GM18870 (cell line): ENCODE results near the gene PCNX2.

ENCODE experiments used
- ATAC-seq: cut with Tn5 transposase; IDR thresholded peaks from one replicate; pipeline ENCODE4 v1.9.1; 2021; ENCODE audit warnings: moderate library complexity; ENCODE audit not compliant: unreplicated experiment

The PCNX2 gene

GRCh38 chr1:233257786-233258185 lies 37.7 kb downstream of the PCNX2 start:
- ATAC-seq = no peak

DNA sequence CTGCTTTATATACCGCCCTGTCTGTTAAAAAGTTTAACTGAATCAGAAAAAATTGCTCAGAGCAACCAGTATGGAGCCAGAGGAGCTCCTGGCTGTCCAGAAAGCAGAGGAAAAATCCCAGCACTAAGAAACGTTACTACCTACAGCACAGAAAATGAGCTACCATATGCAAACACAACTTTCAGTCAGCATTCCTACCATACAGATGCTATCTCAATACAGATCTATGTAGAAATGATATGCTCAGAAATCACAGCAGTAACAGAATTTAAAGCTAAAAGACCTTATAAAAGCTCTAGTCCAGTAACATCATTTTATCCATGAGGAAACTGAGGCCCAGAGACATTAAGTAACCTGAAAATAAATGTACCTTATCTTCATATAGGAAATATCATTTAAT lies 38.7 kb downstream of the PCNX2 start:
- no peak for ATAC-seq

DNA sequence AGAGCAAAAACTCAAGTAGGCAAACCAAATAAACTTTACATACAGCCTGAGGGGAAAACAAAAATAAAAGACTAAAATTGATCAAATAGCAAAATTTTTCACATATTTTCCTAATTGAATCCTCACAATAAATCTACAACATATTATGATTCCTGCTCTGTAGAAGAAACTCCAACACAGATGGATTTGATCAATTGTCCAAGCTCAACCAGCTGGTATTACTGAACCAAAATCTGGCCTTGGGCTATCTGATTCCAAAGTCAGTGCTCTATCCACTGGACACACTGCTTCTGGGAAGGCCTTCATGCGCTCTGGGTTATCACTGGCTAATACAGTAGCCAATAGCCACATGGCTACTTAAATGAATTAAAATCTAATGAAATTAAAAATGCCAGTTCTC lies 39.3 kb downstream of the PCNX2 start:
- ATAC-seq = no peak

- ATAC-seq = no peak
Observed at GRCh38 chr1:233255145-233255544, 40.4 kb downstream of the PCNX2 start.

- no peak for ATAC-seq
Observed at GRCh38 chr1:233253832-233254331, 41.6 kb downstream of the PCNX2 start.

DNA sequence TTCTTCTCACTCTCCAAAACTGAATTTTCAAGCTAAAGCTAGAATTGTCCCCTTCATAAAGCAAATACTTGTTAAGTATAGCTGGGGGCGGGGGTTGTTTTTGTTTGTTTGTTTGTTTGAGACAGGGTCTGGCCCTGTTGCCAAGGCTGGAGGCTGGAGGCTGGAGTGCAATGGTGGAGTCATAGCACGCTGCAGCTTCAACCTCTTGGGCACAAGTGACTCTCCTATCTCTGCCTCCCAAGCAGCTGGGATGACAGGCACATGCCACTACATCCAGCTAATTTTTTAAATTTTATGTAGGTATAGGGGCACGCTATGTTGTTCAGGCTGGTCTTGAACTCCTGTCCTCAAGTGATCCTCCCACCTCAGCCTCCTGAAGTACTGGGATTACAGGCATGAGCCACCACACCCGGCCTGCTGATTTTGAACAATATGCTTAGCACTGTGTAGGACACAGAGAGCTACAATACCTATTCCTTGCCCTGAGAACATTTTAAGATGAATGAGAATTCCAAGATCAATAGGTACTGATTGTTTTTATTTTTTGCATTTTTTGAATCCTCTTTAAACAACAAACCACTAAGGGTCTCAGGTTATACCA lies 42.2 kb downstream of the PCNX2 start:
- no peak for ATAC-seq

GRCh38 chr1:233252441-233252840 lies 43.1 kb downstream of the PCNX2 start:
- no peak for ATAC-seq

DNA sequence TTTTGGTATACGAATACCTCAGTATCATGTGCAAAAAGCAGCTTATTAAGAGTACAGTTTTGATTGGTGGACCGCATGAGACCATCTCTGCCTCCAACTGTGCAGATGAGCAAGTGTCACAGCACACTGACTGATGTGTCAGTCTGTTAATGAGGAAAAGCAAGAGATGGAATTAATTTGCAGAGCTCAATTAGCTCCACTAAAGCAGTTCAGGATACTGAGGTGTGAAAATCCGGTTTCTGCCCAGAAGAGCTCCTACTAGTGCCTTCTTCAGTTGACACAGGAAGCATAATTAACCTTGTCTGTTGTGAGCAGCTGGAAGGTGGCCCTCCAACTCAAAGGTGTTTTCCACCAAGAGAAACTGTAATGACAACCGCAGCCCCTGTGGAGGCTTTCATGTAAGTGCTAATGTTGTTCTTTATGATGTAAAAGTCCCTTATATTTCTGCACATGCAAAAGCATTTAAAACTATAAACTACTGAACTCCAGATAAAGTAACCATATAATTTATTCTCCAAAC lies 44.3 kb downstream of the PCNX2 start:
- no peak for ATAC-seq

DNA sequence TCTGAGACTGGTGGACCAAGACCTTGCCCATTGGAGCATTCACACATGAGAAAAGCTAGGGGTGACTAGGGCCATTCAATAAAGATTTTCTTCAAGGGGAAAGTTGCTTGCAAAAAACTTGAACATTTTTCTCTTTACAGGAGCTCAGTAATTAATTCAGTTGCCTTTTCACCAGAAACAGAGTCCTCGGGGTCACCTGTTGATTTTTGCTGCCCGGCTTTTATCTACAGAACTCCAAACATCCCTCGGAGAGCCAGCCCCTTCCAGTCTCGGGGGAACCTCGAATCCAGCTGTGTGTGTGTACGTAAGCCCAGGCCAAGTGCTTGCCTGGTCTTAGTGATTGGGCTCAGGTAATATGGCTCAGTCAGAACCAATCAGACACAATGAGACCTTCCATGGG lies 47.5 kb downstream of the PCNX2 start:
- ATAC-seq = no peak

DNA sequence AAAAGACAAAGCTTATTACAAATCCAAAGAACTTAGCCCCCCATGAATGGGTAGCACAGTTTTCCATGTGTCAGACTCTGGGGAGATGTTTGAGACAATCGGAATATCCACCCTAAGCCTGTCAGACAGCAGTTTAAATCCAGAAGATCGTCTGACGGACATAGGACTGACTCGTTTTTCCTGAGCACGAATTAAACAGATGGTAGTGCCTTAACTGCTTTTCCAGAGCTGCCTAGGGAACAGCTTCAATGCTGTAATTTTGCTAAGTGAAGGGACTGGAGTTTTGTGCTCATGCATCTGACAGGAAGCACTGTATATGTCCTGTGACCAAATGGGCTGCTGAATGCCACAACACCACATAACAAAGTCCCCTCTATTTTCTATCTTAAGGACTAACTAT lies 48.6 kb downstream of the PCNX2 start:
- ATAC-seq = no peak

GRCh38 chr1:233245191-233245765 lies 50.2 kb downstream of the PCNX2 start:
- no peak for ATAC-seq

DNA sequence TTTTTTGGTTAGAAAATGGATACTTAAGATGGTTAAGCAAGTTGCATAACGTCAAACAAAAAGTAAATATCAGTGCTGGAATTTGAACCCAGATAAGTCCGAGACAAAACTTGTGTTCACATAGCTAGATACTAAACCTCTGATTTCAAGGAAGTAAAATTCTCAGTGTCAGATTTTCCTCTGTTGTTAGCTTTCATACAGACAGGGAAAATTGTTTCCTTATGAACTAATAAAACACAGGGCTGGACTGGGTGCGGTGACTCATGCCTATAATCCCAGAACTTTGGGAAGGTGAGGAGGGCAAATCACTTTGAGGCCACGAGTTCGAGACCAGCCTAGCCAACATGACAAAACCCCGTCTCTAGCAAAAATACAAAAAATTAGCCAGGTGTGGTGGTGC lies 51.3 kb downstream of the PCNX2 start:
- ATAC-seq = no peak

DNA sequence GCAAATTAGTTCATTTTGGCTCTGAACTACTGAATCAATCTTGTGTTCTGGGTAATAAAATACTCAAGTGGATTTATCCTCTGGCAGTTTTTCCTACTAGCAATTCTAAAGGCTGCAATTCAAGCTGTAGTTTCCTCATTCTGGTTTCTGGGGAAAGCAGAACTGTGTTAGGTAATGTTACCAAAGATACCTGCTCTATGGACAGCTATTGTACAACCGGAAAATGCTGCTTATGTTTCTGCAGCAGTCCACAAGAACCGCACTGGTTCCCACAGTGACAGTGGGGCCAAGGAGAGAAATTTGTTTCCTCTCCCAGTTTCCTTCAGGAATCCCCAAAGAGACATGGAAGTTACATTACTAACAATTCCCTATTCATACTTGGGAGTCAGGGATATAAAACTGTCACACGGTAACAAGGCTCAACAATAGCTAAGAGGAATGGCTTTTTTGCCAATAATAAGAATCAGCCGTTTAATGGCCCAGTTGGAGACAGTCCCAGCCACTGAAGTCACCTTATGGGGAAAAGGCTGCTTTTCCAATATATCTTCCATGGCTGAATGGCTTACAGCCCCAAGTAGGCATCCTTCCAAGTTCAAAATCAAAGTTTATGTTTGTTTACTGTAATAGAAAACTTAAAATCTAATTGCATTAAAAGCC lies 52.6 kb downstream of the PCNX2 start:
- no peak for ATAC-seq

GRCh38 chr1:233241759-233242158 lies 53.8 kb downstream of the PCNX2 start:
- no peak for ATAC-seq

GRCh38 chr1:233240829-233241682 lies 54.5 kb downstream of the PCNX2 start:
- no peak for ATAC-seq

GRCh38 chr1:233240371-233240770 lies 55.2 kb downstream of the PCNX2 start:
- no peak for ATAC-seq

GRCh38 chr1:233238884-233239431 lies 56.6 kb downstream of the PCNX2 start:
- ATAC-seq = no peak

DNA sequence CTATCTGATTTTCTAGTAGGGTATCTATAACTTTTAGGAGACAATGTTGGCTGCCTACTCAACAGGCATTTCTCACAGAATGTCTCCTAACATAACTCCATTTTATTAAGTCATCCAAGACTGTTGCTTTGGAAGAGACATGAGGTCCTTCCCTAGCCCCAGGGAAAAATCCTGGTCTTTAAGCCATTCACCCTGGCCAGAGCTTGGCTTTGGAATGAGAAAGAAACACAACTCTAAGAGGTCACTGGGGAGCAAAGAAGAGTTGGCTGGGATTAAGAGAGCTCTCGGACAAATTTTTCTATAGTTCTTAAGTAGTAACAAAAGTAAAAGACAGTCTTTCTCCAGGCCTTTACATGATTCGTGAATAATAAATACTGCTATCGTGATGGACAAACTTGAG lies 57.9 kb downstream of the PCNX2 start:
- ATAC-seq = no peak

GRCh38 chr1:233233508-233234040 lies 62.0 kb downstream of the PCNX2 start:
- ATAC-seq = no peak

DNA sequence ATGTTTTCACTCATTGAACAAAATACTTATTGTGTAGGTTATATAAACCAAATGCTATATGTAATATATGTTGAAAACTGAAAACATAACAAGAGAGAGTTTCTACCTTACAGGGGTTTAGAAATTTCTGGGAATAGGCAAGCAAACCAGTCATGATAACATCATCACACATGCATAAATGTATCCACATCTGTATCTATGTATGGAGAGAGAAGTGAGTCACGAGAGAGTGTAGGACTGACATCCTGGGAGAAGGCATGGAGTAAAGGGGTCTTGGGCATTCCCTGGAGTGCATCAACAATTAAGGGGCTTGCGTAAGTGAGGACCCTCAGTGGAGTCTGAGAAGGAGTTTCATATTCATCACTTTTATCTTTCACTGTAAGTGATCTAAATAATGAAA lies 65.5 kb downstream of the PCNX2 start:
- no peak for ATAC-seq

DNA sequence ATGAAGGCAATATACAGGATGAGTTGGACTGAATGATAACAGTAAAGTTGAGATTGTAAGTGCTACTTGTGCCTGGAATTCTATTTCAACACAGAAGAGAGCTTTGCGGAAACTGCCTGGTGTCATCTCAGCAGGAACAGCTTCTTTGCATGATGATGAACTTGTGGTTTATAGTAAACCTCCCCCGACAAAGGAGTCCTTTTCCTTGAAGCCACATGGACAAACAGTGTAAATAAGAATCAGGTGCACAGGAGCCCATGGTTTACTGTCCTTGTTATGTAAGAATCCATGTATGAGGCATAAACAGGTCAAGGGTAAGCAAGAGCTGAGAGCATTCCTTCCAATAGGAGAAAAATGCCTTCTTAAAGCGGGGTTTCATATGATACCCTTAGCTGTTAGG lies 66.2 kb downstream of the PCNX2 start:
- no peak for ATAC-seq
